Liver (tissue), 9 donors: ENCODE results near the gene DDX25. TPM values are rescaled to one million over a fixed set of nuclear protein-coding genes. Genes with fewer than 3 reads are reported as not detected.

ENCODE experiments used
- DNase-seq: peaks from one replicate; pipeline ENCODE4 v3.0.0-alpha.2; 2017; ENCODE audit warnings: low spot score
- H3K27ac ChIP-seq, 2 donors: one replicate each; pipeline ENCODE4 v1.7.0; 2013; ENCODE audit warnings: inconsistent platforms in 2 of 2, low read length in 2 of 2, control low read depth in 1 of 2, low read depth in 1 of 2, mild to moderate bottlenecking in 1 of 2
- H3K27me3 ChIP-seq, 4 donors: one replicate each; pipeline versions ENCODE4 v1.6.1 to v1.7.0; 2013; ENCODE audit warnings: low read length in 3 of 4, inconsistent platforms in 1 of 4, mild to moderate bottlenecking in 1 of 4, moderate library complexity in 1 of 4; ENCODE audit not compliant: control insufficient read depth in 4 of 4, insufficient read depth in 4 of 4
- H3K36me3 ChIP-seq, 4 donors: one replicate each; pipeline versions ENCODE4 v1.6.1 to v1.7.0; 2013; ENCODE audit warnings: low read length in 3 of 4, mild to moderate bottlenecking in 3 of 4, low read depth in 1 of 4, moderate library complexity in 1 of 4; ENCODE audit not compliant: control insufficient read depth in 4 of 4, insufficient read depth in 3 of 4
- H3K4me1 ChIP-seq, 4 donors: one replicate each; pipeline versions ENCODE4 v1.6.1 to v1.7.0; 2013; ENCODE audit warnings: low read length in 3 of 4, mild to moderate bottlenecking in 3 of 4, moderate library complexity in 1 of 4; ENCODE audit not compliant: control insufficient read depth in 4 of 4, insufficient read depth in 4 of 4
- H3K4me3 ChIP-seq, 3 donors: one replicate each; pipeline versions ENCODE4 v1.6.1 to v1.7.0; 2013; ENCODE audit warnings: low read length in 3 of 3, control low read depth in 1 of 3, low read depth in 1 of 3, mild to moderate bottlenecking in 1 of 3
- H3K9ac ChIP-seq, 2 donors: one replicate each; pipeline ENCODE4 v1.7.0; 2013; ENCODE audit warnings: low read length in 2 of 2, mild to moderate bottlenecking in 2 of 2, moderate library complexity in 2 of 2, control low read depth in 1 of 2, low read depth in 1 of 2
- H3K9me3 ChIP-seq, 4 donors: one replicate each; pipeline versions ENCODE4 v1.6.1 to v1.7.0; 2013; ENCODE audit warnings: low read length in 3 of 4; ENCODE audit not compliant: control insufficient read depth in 4 of 4
- ATF3 ChIP-seq: IDR thresholded peaks from 2 replicates; pipeline ENCODE4 v1.6.1; 2016; ENCODE audit warnings: antibody characterized with exemption
- CTCF ChIP-seq: fragments of 150-350 bp; IDR thresholded peaks from 2 replicates; pipeline ENCODE4 v1.5.1; 2017; ENCODE audit warnings: improper control_type of control experiment, low read depth, low read length; ENCODE audit not compliant: missing input control
- EGR1 ChIP-seq, 2 donors: IDR thresholded peaks; 2 replicates each; pipeline ENCODE4 v1.6.1; 2016 to 2018; ENCODE audit warnings: antibody characterized with exemption in 2 of 2, low read depth in 2 of 2
- FOXA1 ChIP-seq: IDR thresholded peaks from 2 replicates; pipeline ENCODE4 v1.6.1; 2016; ENCODE audit warnings: antibody characterized with exemption
- FOXA2 ChIP-seq: IDR thresholded peaks from 2 replicates; pipeline ENCODE4 v1.6.1; 2016; ENCODE audit warnings: antibody characterized with exemption
- HNF4A ChIP-seq, 2 donors: conservative IDR thresholded peaks; 2 replicates each; pipeline ENCODE4 v1.6.1; 2016; ENCODE audit warnings: antibody characterized with exemption in 2 of 2, mild to moderate bottlenecking in 2 of 2
- HNF4G ChIP-seq: IDR thresholded peaks from 2 replicates; pipeline ENCODE4 v1.6.1; 2016; ENCODE audit warnings: antibody characterized with exemption
- JUND ChIP-seq, 2 donors: IDR thresholded peaks; 2 replicates each; pipeline ENCODE4 v1.6.1; 2016; ENCODE audit warnings: antibody characterized with exemption in 2 of 2
- MAX ChIP-seq: IDR thresholded peaks from 2 replicates; pipeline ENCODE4 v1.6.1; 2016; ENCODE audit warnings: antibody characterized with exemption
- NR2F2 ChIP-seq: IDR thresholded peaks from 2 replicates; pipeline ENCODE4 v1.6.1; 2016; ENCODE audit warnings: antibody characterized with exemption
- RAD21 ChIP-seq, 2 donors: IDR thresholded peaks; 2 replicates each; pipeline ENCODE4 v1.6.1; 2016; ENCODE audit warnings: antibody characterized with exemption in 2 of 2, mild to moderate bottlenecking in 2 of 2
- REST ChIP-seq: IDR thresholded peaks from 2 replicates; pipeline ENCODE4 v1.6.1; 2016; ENCODE audit warnings: antibody characterized with exemption, mild to moderate bottlenecking
- SP1 ChIP-seq: IDR thresholded peaks from 2 replicates; pipeline ENCODE4 v1.6.1; 2018; ENCODE audit warnings: antibody characterized with exemption, mild to moderate bottlenecking
- TAF1 ChIP-seq: conservative IDR thresholded peaks from 2 replicates; pipeline ENCODE4 v1.6.1; 2016; ENCODE audit warnings: antibody characterized with exemption, mild to moderate bottlenecking
- YY1 ChIP-seq: IDR thresholded peaks from 2 replicates; pipeline ENCODE4 v1.6.1; 2016; ENCODE audit warnings: antibody characterized with exemption, mild to moderate bottlenecking
- ZBTB33 ChIP-seq: IDR thresholded peaks from 2 replicates; pipeline ENCODE4 v1.6.1; 2016; ENCODE audit warnings: antibody characterized with exemption
- WGBS: extraction: QIAGEN DNeasy Blood & Tissue Kit; methylation state at CpG from one replicate; pipeline ENCODE4 v1.1.7; 2013; 5-methylcytosine and 5-hydroxymethylcytosine counted together
- polyA plus RNA-seq, 2 donors: library from polyadenylated mRNA; stranded (reverse) in 1 of 2; unstranded in 1 of 2; fragments of 200-250 nt in 1 of 2; fragments of >200 nt in 1 of 2; fragmentation: Nextera tagmentation in 1 of 2; extraction: Ambion mirVana in 1 of 2; gene quantifications; one replicate each; pipeline versions ENCODE4 v1.2.1 to v1.2.3, GENCODE V29; 2013 to 2015
- total RNA-seq, 2 donors: library from RNA; depleted of rRNA; stranded (reverse); fragments of >200 nt; gene quantifications; one replicate each; pipeline ENCODE4 v1.2.3, GENCODE V29; 2014
- donor health status: healthy.
- donor health status: healthy.
- donor health status: healthy.
- donor health status: healthy.
- donor health status: healthy.

The DDX25 gene
- total and polyA plus RNA-seq, 4 donors, result 0.07 to 0.79 (median 0.31) TPM

- Histone ChIP-seq H3K4me3 (no peak overlapping the region), H3K9ac (no peak overlapping the region), H3K27ac (no peak overlapping the region), H3K4me1 (no peaks in the 10 kb centered on the region), H3K27me3 (no peaks in the 10 kb centered on the region), H3K36me3 (no peaks in the 10 kb centered on the region), H3K9me3 (no peaks in the 10 kb centered on the region)
- WGBS, result 78% methylated on average over 12 of the region's 12 CpGs
- no peak for DNase-seq
- TF ChIP-seq TAF1 (no peak), FOXA1 (no peak), REST (no peak), SP1 (no peak), MAX (no peak), EGR1 (IDR thresholded peaks at IDR 0.05; ENCODE audit: low read depth in 2 of 2) (no peak), RAD21 (IDR thresholded peaks at IDR 0.05) (no peak), CTCF (no peak), ZBTB33 (no peak), JUND (IDR thresholded peaks at IDR 0.05) (no peak), HNF4G (no peak), ATF3 (no peak), FOXA2 (no peak), YY1 (no peak), NR2F2 (no peak), HNF4A (conservative IDR thresholded peaks at IDR 0.05) (no peak)
Measured at GRCh38 chr11:125916683-125917347, 12.5 kb downstream of the DDX25 start.
